Left forelimb (tissue), 1 donor: ENCODE measurements around the gene QPCT.
"Not testable (repeated sequence)": the region's sequence is repeated elsewhere in the genome, so short reads cannot be mapped to it uniquely, and the experiment has no call there.

Experiments
- DNase-seq: peaks from one replicate; pipeline ENCODE4 v3.0.0-alpha.2; 2018; ENCODE audit warnings: low spot score

QPCT gene

DNA sequence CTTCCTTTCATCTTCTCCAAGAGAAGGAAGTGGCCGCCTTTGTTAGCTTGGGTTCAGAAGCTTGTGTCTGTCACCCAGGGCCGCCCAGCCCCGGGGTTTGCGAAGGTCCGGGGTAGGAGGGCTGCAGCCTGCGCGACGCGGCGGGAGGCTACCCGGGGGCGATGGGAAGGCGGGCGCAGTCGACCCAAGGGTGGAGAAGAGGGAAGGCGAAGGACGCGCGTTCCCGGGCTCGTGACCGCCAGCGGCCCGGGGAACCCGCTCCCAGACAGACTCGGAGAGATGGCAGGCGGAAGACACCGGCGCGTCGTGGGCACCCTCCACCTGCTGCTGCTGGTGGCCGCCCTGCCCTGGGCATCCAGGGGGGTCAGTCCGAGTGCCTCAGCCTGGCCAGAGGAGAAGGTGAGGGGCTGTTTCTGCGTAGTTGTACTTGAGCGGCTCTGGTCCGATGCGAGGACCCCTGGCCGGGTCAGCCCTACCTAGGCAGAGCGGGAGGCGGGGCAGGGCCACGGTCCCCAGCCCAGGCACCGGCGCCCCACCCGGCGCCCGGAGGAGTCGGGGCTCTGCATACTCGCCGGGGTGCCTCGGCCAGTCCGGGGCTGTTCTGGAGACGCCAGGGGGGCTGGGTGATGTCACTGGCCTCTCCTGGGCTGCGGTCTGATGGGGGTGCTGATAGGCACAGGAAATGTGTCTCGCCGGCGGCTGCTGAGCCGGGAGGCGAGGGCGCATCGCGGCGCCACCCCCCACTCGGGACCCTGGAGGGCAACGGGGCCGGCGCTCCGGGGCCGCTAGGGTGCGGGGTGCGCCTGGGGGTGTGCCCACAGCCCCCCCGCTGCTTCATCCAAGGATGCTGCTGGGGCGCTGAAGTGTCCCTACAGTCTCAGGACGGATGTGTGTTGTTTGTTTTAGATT is at the start of gene QPCT:
Gene QPCT, plus strand, starts transcription at position 178 of the 909 bp plus-strand sequence. Its CDS starts 102 bp downstream, at position 280.
- peak; percentile 72 for DNase-seq

DNA sequence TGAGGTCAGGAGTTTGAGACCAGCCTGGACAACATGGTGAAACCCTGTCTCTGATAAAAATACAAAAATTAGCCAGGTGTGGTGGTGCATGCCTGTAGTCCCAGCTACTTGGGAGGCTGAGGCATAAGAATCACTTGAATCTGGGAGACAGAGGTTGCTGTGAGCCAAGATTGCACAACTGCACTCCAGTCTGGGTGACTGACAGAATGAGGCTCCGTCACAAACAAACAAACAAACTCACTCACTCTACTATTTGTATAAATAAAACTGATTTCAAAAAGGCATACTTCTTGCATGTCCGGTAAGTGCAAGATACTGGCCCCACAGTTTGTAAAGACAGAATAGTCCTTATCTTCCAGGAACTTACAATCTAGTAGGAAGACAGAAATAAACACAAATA is 49.6 kb upstream of the QPCT start:
- not testable (repeated sequence) for DNase-seq

DNA sequence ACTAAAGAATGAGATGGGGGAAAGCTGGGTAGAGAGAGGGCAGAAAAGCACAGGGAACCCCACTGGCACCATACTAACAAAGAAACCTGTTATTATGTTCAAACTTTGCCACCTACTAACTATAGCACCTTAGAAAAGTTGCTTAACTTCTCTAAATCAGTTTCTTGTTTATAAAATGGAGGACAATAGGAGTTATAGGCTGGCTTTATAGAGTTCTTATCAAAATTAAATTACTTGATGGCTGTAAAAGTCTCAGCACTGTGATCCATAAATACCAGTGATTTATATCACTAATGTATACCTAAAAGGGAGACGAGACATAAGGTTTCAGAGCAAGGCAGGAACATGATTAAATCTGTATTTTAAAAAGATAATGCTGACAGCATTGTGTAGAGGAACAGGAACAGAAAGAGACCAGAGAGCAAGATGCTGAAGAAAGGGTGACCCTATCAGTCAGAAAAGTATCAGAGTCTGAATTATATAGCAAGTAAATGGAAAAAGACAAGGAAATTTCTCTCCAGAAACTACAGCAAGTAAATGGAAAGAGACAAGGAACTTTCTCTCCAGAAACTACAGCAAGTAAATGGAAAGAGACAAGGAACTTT is 48.9 kb upstream of the QPCT start:
- DNase-seq, result no peak

DNA sequence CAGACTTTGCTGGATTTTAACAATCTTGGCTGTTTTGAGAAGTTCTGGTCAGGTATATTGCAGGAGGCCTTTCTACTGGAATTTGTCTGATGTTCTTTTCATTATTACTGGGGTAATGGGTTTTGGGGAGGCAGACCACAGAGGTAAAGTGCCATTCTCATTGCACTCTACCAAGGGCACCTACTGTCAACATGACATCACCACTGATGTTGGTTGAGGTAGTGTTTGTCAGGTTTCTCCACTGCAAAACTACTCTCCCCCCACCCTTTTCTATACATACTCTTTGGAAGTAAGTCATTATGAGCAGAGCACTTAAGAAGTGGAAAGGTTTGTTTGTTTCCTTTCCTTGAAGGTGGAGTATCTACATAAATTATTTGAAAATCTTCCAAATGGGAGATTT is 46.8 kb upstream of the QPCT start:
- no peak for DNase-seq

DNA sequence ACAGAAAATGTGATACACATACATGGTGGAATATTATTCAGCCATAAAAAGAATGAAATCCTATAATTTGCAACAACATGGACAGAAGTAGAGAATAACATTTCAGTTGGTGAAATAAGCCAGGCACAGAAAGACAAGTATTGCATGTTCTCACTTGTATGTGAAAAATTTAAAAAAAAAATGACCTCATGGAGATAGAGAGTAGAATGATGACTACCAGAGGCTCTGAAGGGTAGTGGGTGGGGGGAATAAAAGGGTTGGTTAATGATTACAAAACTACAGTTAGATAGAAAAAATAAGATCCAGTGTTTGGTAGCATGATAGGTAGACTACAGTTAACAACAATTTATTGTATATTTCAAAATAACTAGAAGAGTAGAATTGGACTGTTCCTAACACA is 44.3 kb upstream of the QPCT start:
- no peak for DNase-seq

DNA sequence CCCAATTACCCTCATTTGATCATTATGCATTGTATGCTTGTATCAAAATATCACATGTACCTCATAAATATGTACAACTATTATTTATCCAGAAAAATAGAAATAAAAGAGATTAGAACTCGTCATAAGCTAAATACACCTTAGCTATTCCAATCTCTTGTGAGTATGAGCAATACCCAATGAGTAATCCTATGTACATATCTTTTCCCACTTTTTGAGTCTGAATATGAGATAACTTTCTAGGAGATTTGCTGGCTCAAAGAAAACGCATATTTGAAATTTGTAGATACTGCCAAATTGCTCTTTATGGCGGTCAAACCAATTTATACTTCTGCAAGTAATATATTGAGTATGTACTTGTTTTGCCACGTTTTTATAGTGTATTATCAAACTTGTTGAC is 43.9 kb upstream of the QPCT start:
- DNase-seq, result no peak

DNA sequence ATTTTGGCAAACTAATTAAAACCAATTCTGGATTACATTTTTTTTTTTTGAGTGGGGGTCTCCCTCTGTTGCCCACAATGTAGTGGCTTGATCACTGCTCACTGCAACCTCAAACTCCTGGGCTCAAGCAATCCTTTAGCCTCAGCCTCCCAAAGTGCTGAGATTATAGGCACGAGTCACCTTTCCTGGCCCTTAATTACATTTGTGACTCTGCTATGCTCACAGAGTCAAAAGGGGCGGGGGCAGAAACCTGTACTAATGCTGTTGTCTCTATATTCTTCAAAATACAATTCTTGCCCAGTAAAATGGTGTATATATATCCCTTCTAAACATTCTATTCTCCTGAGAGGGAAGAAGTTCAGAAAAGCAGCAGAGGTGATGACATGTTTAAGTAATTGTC is 43.0 kb upstream of the QPCT start:
- no peak for DNase-seq

DNA sequence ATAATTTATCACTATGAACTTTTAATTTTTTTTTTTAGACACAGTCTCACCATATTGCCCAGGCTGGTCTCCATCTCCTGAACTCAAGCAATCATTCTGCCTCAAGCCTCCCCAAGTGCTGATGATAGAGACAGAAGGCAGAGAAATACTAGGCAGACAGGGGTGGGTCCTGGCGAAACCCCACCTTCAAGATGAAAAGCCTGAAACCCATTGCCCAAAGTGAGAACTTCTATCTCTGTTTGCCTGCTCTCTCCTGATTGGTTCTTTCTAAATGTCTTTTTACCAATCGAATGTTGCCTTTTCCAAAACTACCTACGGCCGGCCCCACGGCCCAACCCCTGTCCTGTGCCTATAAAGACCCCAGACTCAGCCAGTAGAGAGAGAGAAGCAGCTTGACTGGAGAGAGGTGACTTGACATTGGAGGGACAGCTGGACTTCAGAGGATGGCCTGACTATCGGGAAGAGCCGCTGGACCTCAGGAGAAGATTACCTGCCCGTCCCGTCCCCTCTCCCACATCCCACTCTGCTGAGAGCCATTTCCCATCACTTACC is 41.7 kb upstream of the QPCT start:
- no peak for DNase-seq

DNA sequence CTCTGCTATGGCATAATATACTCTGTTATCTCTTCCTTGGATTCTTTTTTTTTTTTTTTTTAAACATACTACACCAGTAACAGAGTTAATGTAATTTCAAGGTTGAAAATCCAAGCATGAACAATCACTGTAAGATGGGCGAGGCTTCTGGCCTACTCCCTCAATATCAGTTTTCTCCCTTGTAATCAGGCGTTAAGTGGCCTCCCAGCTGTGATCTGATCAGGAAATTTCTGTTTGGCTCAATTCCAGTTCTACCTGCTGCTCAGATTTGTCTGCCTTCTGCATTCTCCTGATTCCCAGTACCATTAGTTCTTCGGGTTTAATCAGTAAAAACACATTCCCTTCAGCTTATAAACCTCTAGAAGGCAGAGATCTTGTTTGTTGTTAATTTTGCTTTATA is 38.4 kb upstream of the QPCT start:
- DNase-seq, result no peak

DNA sequence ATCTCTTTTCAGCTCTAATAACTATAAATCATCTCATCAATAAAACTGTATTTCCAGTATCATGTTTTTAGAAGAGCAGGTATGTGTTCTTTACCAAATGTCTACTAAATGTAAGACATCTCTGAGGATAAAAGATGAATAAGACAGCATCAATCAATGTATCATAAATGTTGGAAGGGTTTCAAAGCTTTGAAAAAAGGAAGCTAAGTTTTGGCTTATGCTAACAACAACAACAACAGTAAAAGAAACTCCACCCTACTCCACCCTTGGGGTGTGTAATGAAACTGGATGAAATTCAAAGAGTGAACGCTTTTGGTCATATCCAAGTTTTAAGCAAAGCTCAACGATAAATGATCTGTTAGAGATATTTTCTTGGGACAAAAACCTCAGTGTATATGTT is 36.9 kb upstream of the QPCT start:
- no peak for DNase-seq

DNA sequence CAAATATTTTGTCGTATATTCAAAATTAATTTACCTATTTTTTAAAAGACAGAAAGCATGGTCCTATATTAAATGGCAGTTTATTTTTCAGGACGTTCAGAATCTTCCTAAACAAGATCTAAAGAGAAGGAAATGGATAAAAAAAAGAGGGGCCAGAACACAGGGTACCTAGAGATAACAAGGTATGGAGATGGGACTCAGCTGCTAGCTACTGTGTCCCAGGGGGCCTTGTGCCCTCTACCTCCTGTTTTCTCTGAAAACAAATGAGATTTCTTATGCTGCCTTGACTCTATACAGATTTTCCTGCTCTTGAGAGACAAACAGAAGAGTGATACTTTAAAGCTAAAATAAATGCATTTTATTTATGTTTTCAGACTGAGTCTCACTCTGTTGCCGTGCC is 29.1 kb upstream of the QPCT start:
- DNase-seq, result no peak

DNA sequence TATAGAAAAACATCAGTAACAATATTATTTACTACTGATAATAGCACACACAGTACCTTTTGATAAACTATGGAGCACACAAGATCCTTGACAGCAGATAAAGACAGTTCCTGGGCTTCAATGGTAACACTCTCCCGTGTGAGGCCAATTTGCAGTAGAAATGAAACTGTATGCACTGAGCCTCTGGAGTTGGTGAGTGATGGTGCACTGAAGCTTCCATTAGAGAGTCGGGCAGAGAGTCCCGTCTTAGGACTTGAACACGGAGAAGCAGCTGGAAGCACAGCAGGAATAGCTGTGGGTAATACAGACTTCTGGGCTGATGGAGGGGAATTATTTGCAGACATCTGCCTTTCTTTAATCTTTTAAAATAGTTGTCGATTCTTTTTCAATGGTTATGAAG is 28.2 kb upstream of the QPCT start:
- DNase-seq, result no peak

DNA sequence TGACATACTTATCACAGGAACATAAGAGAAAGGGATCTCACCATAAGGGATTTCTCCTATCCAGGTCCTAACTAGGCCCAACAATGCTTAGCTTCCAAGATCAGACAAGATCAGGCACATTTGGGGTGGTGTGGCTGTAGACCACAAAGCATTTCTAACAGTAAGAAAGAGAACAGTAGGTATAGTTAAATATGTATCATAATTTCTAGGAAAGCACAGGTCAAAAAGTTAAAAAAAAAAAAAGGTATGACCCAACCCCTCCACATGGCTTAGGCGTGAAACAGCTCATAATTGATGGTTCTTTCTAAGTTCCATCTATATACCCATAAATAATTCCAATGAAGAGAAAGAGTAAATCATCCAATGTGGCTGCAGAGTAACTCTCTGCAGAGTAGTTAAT is 26.7 kb upstream of the QPCT start:
- no peak for DNase-seq

DNA sequence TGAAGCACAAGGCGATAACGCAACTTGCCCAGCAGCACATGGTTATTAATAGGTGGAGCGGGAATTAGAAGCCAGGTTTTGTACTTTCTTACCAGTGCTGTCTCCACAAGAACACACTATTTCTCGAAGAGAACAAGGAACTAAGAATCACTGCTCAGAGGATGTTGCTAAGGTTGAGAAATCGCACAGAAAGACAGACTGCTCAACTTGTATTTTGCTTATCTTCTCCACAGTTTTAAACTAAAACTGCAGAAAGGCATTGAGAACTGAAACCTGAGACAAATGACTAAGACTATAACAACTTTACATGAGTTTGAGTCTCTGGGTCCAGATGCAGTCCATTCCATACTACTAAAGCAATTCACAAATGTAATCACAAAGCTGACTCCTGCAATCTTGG is 26.0 kb upstream of the QPCT start:
- DNase-seq, result no peak

DNA sequence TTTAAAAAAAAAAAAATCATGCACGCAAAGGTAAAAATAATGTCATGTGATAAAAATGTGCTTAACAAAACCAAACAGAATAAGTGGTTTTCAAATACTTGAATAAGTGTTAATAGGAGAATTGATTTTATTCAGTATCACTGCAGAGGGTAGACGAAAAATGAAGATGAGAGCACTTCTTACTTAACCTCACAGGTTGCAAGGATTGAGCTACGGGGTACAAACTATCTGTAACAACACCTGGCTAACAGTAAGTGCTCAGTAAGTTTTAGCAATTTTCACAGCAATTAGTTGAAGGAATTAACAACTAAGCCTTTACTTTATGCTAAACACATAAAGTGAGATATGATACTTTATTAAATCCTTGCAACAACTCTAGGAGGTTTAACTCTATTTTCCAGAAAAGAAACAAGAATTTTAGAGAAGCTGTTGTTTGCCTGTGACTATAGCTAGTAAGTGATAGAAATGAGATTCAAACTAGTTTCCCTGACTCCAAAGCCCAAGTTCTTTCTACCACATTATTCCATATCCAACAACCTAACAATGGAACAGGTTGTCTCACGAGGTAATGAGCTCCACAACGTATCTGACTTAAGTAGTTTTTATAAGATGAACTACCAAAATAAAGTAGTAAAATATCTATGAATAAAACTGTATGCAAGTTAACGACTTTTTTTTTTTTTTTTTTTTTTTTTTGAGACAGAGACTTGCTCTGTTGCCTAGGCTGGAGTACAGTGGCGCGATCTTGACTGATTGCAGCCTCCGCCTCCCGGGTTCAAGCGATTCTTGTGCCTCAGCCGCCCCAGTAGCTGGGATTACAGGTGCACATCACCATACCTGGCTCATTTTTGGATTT is 24.4 kb upstream of the QPCT start:
- DNase-seq, result no peak

DNA sequence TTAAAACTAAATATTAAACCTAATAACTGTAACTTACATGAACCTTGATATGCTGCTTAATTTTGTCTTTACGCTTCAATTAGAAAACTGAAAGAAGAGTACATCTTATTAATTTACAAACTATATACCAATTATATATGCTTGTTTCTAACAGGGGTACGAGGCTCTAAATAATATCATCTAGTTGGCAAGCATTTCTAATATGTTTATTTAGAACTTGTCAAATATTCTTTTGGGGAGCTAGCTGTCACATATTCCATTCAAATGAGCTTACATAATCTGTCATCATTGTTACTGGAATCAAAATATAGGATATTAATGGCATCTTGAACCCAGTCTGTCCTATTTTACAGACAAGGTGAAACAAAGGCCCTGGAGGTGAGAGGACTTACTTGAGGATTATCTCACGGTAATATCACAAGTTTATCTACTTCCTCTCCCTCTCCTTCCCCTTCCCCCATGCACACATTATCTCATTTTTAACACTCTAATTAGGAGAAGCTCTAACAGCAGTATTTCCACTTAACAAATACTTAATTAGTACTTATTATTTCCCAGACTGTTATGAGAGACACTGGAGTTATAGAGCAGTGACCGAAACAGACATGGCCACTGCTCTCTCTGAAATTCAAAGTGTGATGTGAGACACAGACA is 23.3 kb upstream of the QPCT start:
- no peak for DNase-seq

DNA sequence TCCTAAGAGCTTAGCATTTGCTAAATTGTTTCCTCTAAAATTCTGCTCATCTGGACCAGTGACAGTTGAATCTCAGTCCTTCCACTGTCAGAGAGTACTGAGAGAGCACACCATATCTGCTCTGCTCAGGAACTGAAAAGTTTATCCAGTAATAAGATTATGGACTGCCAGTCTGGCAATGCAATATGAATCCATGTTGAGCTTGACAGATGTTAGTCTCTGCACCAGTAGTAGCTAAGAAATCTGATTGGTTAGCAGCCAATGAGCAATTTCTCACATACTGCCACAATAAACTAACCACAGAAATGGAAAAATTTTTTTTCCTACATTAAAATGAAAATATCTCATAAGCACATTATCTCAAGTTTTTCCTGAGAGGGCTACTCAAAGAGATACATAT is 22.1 kb upstream of the QPCT start:
- no peak for DNase-seq

DNA sequence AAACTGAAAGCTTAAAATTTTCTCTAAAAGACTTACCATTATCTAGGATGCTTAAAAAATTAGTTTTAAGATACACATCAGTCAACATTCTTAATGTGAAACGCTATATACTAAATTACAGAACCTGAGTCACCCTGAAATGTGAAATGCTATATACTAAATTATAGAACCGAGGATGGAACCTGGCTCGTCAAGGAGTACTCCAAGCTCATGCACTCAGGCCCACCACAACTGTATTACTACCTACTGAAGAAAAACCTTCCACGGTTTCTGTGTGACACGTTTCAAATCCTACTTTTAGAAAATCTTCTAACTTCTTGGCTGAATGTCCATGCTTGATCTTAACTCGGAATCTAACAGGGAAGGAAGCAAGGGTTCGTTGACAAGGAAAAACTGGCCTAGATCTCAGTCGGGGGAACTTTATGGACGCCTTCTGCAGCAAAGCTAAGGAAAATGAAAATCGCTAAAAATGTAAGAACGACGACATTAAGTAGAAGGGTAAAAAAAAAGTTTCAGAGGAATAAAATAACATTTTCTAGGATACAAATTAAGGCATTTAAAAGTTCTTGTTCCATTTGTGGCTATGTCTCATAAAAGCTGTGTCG is 21.2 kb upstream of the QPCT start:
- no peak for DNase-seq

DNA sequence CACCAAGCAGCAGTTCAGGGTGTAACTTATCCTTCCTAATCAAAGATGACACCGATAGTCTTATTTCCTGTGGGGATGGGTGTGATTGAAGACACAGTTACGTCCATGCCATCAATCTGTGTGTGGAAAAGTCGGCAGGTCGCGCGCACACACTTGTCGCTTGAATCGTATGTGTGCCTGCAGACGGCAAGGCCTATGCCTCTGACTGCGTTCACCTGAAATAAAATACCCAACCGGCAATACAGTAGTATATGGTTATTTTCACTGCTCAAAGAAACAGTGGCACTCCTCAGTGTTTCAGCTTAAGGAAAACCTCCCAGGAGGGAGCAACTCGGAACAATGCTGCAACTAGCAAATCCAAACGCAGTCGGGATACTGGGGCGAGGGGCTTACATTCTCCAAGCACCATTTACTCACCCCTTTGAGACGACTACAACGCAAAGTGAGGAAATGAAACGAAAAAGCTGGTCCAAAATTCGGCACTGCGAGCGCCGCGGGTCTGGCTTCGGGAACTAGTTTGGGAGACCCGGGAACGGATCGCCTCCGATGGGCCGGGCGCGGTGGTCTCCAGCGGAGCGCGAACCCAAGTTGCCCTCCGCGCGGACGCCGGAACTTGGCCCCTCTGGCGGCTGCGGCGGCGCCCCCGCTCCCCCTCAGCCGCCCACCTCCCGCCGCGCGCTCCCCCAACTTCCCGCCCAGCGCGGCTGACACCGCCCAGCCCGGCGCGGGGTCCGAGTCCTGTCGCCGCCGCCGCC is 20.5 kb upstream of the QPCT start:
- DNase-seq, result peak; percentile 73

DNA sequence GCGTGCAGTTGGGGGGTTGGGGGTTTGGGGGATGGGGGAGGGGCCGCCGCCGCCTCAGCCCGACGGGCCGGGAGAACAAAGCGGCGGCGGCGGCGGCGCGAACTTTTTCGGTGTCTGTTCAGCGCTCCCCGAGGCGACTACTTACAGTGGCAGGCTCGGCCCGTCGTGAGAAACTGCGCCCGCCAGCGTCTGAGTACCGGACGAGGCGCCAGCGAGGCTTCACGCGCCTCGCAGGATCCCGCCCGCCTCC is 20.0 kb upstream of the QPCT start:
- no peak for DNase-seq
